RWPE1 (cell line): ENCODE measurements around the gene GUCA2B.

ENCODE experiments used
- CTCF ChIA-PET: fragments of 350-600 bp; sonication (Branson Sonifier 250); formaldehyde crosslinking; extraction: SDS; loops from one replicate; lab custom pipeline; 2021; lab: Yijun Ruan, JAX
- POLR2A ChIA-PET: fragments of 400-600 bp; formaldehyde crosslinking; extraction: SDS; loops from one replicate; lab custom pipeline; 2020; ENCODE audit warnings: antibody characterized with exemption; ENCODE audit not compliant: low non-redundant PET; lab: Yijun Ruan, JAX
- DNase-seq: peaks from one replicate; pipeline ENCODE4 v3.0.0; 2012; ENCODE audit warnings: low spot score
- H3K27ac ChIP-seq: fragments of 450-650 bp; 2 replicates; pipeline ENCODE4 v1.5.1; 2017
- CTCF ChIP-seq: fragments of 450-650 bp; conservative IDR thresholded peaks from 2 replicates; pipeline ENCODE4 v1.5.1; 2017; ENCODE audit warnings: low read depth, mild to moderate bottlenecking

The GUCA2B gene

GRCh38 chr1:42167611-42168390 is 14.6 kb downstream of the GUCA2B start:
- no peak for TF ChIP-seq CTCF
- POLR2A ChIA-PET = no interaction called here
- peak overlapping the region; percentile 27 for H3K27ac ChIP-seq
- CTCF ChIA-PET = no interaction called here
- no peak for DNase-seq

GRCh38 chr1:42168391-42168670 is 15.1 kb downstream of the GUCA2B start:
- peak overlapping the region; percentile 27; the same call in 1 of the 2 replicates for H3K27ac ChIP-seq
- CTCF ChIA-PET = no interaction called here
- POLR2A ChIA-PET = no interaction called here
- no peak for TF ChIP-seq CTCF
- no peak for DNase-seq

GRCh38 chr1:42168763-42169162 is 15.6 kb downstream of the GUCA2B start:
- TF ChIP-seq CTCF = no peak
- no peak for DNase-seq
- no peak overlapping the region for H3K27ac ChIP-seq
- POLR2A ChIA-PET = interaction anchor here (0.6 kb wide), 1 partner anchor 143 kb away, joined by 3 read pairs; no protein-coding TSS in a partner anchor
- CTCF ChIA-PET = no interaction called here

- POLR2A ChIA-PET = no interaction called here
- DNase-seq = no peak
- CTCF ChIA-PET = no interaction called here
- H3K27ac ChIP-seq = no peak overlapping the region
- TF ChIP-seq CTCF = no peak
These were observed 17.8 kb downstream of the GUCA2B start for GRCh38 chr1:42170779-42171621.

GRCh38 chr1:42171679-42172266 is 18.6 kb downstream of the GUCA2B start:
- ChIA-PET CTCF (interaction anchor here (1.0 kb wide), 1 partner anchor 66 kb away, joined by 3 read pairs; no protein-coding TSS in a partner anchor), POLR2A (no interaction called here)
- no peak for TF ChIP-seq CTCF
- H3K27ac ChIP-seq = peak overlapping the region; percentile 63
- no peak for DNase-seq
